ENCODE results near the gene NPHP4. TPM values are rescaled to one million over a fixed set of nuclear protein-coding genes. Genes with fewer than 3 reads are reported as not detected.

Gene NPHP4
- total RNA-seq, 1 donor from 2014 or later = 16.1 TPM

- intact Hi-C loops (cut with DNase I) = no loop called here
- no peaks in the 10 kb centered on the region for H3K36me3 ChIP-seq
- H3K9me3 ChIP-seq = no peaks in the 10 kb centered on the region
- TF ChIP-seq CTCF (IDR thresholded peaks at IDR 0.05) = no peak
- H3K27ac ChIP-seq = no peak overlapping the region
- ATAC-seq (no peak), DNase-seq (peak; percentile 29)
- no peaks in the 10 kb centered on the region for H3K27me3 ChIP-seq (ENCODE audit: low read depth)
- peaks cover 5% of the 10 kb centered on the region for H3K4me1 ChIP-seq
- H3K4me3 ChIP-seq = no peak overlapping the region
Observed at GRCh38 chr1:6006882-6007281, 14.7 kb upstream of the NPHP4 start.

- intact Hi-C loops (cut with DNase I) = no loop called here
- TF ChIP-seq CTCF (IDR thresholded peaks at IDR 0.05) = no peak
- DNase-seq (peak; percentile 19), ATAC-seq (no peak)
- Histone ChIP-seq H3K36me3 (no peaks in the 10 kb centered on the region), H3K27me3 (ENCODE audit: low read depth) (no peaks in the 10 kb centered on the region), H3K4me1 (peaks cover 5% of the 10 kb centered on the region), H3K4me3 (no peak overlapping the region), H3K9me3 (no peaks in the 10 kb centered on the region), H3K27ac (no peak overlapping the region)
Observed at GRCh38 chr1:6005276-6005917, 13.2 kb upstream of the NPHP4 start.

- H3K4me3 ChIP-seq = no peak overlapping the region
- DNase-seq (peak; percentile 9), ATAC-seq (no peak)
- H3K27me3 ChIP-seq (ENCODE audit: low read depth) = no peaks in the 10 kb centered on the region
- H3K9me3 ChIP-seq = no peaks in the 10 kb centered on the region
- intact Hi-C loops (cut with DNase I) = no loop called here
- H3K36me3 ChIP-seq = no peaks in the 10 kb centered on the region
- no peak overlapping the region for H3K27ac ChIP-seq
- TF ChIP-seq CTCF (IDR thresholded peaks at IDR 0.05) = no peak
- H3K4me1 ChIP-seq = peaks cover 1% of the 10 kb centered on the region
Observed at GRCh38 chr1:6004412-6005123, 12.3 kb upstream of the NPHP4 start.

- Histone ChIP-seq H3K27ac (no peak overlapping the region), H3K36me3 (no peaks in the 10 kb centered on the region), H3K4me3 (no peak overlapping the region), H3K4me1 (no peaks in the 10 kb centered on the region), H3K9me3 (no peaks in the 10 kb centered on the region), H3K27me3 (ENCODE audit: low read depth) (no peaks in the 10 kb centered on the region)
- ATAC-seq (no peak), DNase-seq (peak; percentile 9)
- intact Hi-C loops (cut with DNase I) = no loop called here
- TF ChIP-seq CTCF (IDR thresholded peaks at IDR 0.05) = no peak
Observed at GRCh38 chr1:6003568-6004411, 11.6 kb upstream of the NPHP4 start.

- intact Hi-C loops (cut with DNase I) = no loop called here
- Histone ChIP-seq H3K36me3 (no peaks in the 10 kb centered on the region), H3K27ac (no peak overlapping the region), H3K4me1 (no peaks in the 10 kb centered on the region), H3K4me3 (no peak overlapping the region), H3K27me3 (ENCODE audit: low read depth) (no peaks in the 10 kb centered on the region), H3K9me3 (no peaks in the 10 kb centered on the region)
- TF ChIP-seq CTCF (IDR thresholded peaks at IDR 0.05) = no peak
- DNase-seq (peak; percentile 41), ATAC-seq (no peak)
Observed at GRCh38 chr1:6002714-6003501, 10.7 kb upstream of the NPHP4 start.
